Sigmoid colon (tissue), 4 donors: Measurements from ENCODE around the gene OR11H7.
"Not testable (repeated sequence)": the region's sequence is repeated elsewhere in the genome, so short reads cannot be mapped to it uniquely, and the experiment has no call there.

Experiments used
- EP300 ChIP-seq, 4 donors: sonication (generic); formaldehyde crosslinking; IDR thresholded peaks; one replicate each; pipeline ENCODE4 v1.6.1; 2017; ENCODE audit warnings: antibody characterized with exemption in 4 of 4
- POLR2AphosphoS5 ChIP-seq, 4 donors: sonication (generic); formaldehyde crosslinking; IDR thresholded peaks; one replicate each; pipeline ENCODE4 v1.6.1; 2017; ENCODE audit warnings: antibody characterized with exemption in 4 of 4
- TF ChIP-seq, protein P1 (sequence below), 4 experiments: fragments of 450-650 bp in 3 of 4; fragments of 200-600 bp in 1 of 4; IDR thresholded peaks; one replicate each; pipeline ENCODE4 v1.5.1; 2016 to 2019; ENCODE audit warnings: antibody characterized with exemption in 4 of 4, mild to moderate bottlenecking in 3 of 4, moderate library complexity in 2 of 4

DNA sequence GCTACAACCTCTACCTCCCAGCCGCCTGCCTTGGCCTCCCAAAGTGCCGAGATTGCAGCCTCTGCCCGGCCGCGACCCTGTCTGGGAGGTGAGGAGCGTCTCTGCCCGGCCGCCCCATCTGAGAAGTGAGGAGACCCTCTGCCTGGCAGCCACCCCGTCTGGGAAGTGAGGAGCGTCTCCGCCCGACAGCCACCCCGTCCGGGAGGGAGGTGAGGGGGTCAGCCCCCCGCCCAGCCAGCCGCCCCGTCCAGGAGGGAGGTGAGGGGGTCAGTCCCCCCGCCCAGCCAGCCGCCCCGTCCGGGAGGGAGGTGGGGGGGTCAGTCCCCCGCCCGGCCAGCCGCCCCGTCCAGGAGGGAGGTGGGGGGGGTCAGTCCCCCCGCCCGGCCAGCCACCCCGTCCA, 16.4 kb upstream of the OR11H7 start:
- TF ChIP-seq, protein P1, sequence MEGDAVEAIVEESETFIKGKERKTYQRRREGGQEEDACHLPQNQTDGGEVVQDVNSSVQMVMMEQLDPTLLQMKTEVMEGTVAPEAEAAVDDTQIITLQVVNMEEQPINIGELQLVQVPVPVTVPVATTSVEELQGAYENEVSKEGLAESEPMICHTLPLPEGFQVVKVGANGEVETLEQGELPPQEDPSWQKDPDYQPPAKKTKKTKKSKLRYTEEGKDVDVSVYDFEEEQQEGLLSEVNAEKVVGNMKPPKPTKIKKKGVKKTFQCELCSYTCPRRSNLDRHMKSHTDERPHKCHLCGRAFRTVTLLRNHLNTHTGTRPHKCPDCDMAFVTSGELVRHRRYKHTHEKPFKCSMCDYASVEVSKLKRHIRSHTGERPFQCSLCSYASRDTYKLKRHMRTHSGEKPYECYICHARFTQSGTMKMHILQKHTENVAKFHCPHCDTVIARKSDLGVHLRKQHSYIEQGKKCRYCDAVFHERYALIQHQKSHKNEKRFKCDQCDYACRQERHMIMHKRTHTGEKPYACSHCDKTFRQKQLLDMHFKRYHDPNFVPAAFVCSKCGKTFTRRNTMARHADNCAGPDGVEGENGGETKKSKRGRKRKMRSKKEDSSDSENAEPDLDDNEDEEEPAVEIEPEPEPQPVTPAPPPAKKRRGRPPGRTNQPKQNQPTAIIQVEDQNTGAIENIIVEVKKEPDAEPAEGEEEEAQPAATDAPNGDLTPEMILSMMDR (IDR thresholded peaks at IDR 0.05): not testable (repeated sequence)
- not testable (repeated sequence) for TF ChIP-seq EP300, POLR2AphosphoS5 (IDR thresholded peaks at IDR 0.05)
